ENCODE data around the gene PTCD2.

- no peak for TF ChIP-seq CTCF (IDR thresholded peaks at IDR 0.05)
- TF ChIP-seq POLR2A (IDR thresholded peaks at IDR 0.05), result no peak
Measured at GRCh38 chr5:72273547-72273946, 46.6 kb upstream of the PTCD2 start.

Measured in heart left ventricle (tissue), 13 donors.